NCI-H146 treated with DMSO at 0.1 percent for 48 hours (cell line): Measurements from ENCODE around the gene OSBP2.
"Not testable (repeated sequence)": the region's sequence is repeated elsewhere in the genome, so short reads cannot be mapped to it uniquely, and the experiment has no call there.

ENCODE experiments used
- DNase-seq: peaks from one replicate; lab custom pipeline; 2025; ENCODE audit not compliant: unreplicated experiment; lab: John Stamatoyannopoulos, UW

Gene OSBP2

GRCh38 chr22:30718491-30718890 lies 23.8 kb downstream of the OSBP2 start:
- no peak for DNase-seq

DNA sequence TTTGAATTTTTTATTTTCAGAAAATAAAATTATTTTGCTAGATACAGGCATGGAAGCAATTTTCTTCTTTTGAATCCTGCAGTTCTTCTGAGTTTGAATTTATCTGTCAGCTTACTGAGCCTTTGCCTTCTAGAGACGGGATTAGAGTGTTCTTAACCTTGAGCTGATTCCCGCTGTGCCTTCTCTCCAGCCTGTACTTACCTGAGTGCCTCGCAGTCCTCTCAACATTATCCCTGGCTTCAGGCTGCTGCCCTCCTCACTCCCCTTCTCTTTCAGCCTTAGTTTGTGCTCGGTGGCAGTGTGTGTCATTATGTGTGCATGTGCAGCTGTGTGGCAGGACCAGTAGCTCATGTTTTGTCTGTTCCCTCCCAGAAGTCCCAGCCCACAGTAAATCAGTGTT lies 24.3 kb downstream of the OSBP2 start:
- DNase-seq, result no peak

- DNase-seq, result no peak
Observed at GRCh38 chr22:30720263-30720837, 25.7 kb downstream of the OSBP2 start.

DNA sequence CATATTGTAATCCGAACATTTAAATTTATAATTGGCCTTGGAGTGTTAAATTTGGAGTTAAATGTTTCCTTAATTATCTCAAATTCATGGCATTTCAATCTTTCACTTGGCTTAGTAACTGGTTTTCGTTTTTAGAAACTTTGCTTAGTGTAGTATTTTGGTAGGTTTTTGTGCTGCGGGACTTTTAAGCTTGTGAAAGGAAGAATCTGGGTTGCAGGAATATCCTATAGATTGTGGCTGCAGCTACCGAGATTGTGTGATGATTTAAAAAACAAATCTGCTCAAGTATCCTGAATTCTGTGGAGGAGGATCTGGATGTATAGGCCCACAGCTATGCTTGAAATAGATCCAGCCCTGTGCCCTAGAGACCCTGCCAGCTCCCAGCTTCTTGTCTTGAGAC lies 27.1 kb downstream of the OSBP2 start:
- DNase-seq, result no peak

GRCh38 chr22:30728826-30729225 lies 34.2 kb downstream of the OSBP2 start:
- no peak for DNase-seq

DNA sequence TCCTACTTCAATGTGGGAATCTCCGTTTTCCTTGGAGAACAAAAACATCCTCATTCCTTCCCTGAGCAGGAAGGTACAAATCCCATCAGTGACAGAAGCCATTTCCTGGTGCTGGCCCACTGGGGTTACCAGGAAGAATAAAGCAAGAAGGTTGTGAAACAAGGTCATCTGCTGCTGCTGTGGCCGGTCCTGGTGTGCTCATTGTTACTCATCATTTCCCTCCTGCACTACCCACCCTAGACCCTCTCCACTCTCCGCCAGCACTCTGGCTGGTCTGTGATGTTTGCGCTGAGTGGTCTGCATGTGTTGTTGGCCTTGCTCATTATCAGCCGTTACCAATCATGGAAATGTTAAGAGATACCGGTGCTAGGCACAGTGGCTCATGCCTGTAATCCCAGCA lies 37.0 kb downstream of the OSBP2 start:
- no peak for DNase-seq

GRCh38 chr22:30732426-30732825 lies 37.8 kb downstream of the OSBP2 start:
- no peak for DNase-seq

DNA sequence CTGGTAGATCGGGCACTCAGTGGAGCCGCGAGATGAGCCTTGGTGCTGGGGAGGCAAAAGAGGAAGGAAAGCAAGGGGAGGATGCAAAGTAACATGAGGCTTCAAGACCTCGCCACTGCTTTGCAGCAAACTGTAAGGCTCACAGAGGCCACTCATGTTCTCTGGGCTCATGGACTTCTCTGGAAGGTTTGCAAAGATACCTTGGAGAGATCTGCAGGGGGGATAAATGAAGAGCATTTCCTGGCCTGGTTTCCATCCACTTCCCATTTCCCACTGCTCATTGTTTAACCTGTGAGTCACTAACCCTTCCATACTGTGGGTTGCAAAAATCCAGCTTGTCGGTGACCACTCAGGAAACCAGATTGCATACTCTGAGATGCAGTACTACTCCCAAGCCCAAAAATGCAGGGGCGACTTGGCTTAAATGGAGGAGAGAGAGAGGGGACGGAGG lies 38.5 kb downstream of the OSBP2 start:
- DNase-seq, result no peak

DNA sequence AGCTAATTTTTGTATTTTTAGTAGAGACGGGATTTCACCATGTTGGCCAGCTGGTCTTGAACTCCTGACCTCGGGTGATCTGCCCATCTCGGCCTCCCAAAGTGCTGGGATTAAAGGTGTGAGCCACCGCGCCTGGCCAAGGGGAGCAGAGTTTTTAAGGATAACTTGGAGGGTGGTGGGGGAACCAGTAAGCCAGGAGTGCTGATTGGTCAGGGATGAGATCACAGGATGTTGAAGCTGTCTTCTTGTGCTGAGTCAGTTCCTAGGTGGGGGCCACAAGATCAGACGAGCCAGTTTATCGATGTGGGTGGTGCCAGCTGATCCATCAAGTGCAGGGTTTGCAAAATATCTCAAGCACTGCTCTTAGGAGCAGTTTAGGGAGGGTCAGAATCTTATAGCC lies 45.3 kb downstream of the OSBP2 start:
- not testable (repeated sequence) for DNase-seq

DNA sequence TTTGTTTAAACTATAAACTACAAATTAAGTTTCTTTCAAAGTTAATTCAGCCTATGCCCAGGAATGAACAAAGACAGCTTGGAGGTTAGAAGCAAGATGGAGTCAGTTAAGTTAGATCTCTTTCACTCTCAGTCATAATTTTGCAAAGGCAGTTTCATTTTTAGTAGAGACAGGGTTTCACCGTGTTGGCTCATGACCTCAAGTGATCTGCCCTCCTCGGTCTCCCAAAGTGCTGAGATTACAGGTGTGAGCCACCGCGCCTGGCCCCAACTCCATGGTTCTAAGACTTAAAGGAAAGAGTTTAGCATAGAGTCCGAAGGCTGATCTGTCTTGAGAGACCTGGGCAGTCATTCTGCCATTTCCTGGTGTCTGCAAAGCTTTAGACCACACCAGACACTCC lies 45.8 kb downstream of the OSBP2 start:
- not testable (repeated sequence) for DNase-seq

- DNase-seq, result no peak
Observed at GRCh38 chr22:30742291-30743256, 47.9 kb downstream of the OSBP2 start.

GRCh38 chr22:30743257-30744020 lies 48.8 kb downstream of the OSBP2 start:
- no peak for DNase-seq

DNA sequence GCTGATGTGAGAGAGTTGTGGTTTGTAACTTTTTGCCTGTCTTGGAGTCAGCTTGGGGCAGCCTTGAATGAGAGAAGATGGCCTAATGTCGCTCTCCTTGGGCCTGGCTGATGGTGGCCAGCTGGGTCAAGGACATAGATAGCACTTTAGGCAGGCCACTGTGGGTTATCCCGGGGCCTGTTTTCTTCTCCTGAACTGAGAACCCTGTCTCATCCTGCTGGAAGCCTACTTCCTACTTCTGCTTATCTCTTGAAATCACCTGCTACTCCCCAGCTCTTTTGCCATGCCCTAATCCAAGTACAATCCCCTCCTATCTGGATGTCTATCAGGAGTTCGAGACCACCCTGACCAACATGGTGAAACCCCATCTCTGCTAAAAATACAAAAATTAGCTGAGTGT lies 49.5 kb downstream of the OSBP2 start:
- no peak for DNase-seq

GRCh38 chr22:30747493-30747892 lies 52.8 kb downstream of the OSBP2 start:
- DNase-seq, result no peak

DNA sequence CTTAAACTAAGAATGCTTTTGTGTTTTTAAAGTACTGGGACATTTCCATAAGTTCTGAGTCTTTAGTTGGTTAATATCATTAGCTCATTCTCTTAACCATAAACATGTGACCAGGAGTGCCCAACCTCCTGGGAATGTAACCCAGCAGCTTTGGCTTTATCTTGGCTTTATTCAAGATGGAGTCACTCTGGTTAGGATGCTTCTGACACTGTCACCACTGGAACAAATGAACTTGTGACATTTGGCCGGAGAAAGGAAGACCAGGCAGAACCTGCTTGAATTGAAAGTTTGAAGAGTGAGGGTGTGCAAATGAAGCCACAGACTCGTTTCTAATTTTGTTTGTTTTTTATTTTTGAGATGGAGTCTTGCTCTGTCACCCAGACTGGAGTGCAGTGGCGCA lies 54.6 kb downstream of the OSBP2 start:
- DNase-seq, result no peak

DNA sequence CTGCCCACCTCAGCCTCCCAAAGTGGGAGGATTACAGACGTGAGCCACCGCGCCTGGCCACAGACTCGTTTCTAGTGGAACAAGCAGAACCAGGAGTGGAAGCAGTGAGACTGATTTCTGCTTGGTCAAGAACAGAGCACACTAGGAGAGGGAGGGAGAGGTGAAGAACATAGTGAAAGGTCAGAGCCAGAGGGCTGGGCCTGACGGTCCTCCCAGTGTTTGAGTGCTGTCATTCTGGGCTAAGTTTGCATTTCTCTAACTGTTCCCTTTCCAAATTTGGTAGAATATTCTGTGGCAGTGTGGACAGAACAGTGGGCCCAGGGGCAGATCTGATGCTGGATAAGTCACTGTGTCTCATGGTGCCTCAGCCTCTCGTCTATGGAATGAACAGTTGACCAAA lies 55.2 kb downstream of the OSBP2 start:
- DNase-seq, result no peak

GRCh38 chr22:30751529-30751928 lies 56.9 kb downstream of the OSBP2 start:
- DNase-seq, result no peak

- DNase-seq, result no peak
Observed at GRCh38 chr22:30752771-30753170, 58.1 kb downstream of the OSBP2 start.

DNA sequence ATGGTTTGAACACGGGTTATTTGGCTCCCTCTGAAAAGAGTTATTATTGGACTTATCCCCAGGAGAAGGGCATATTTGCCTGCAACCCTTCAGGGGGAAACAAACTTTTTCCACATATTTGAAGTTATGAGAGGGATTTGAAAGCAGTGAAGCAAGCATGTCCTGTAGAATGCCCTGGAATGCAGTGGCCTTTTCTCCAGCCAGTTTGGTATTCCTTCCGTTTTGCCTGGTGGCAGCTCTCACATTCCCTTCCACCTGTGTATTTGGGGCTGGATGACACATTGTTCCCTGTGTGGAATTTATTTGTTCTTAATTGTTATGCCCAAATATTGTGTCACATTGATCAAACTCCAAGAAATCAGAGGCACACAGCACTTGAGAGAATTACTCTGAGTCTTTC lies 59.0 kb downstream of the OSBP2 start:
- no peak for DNase-seq

DNA sequence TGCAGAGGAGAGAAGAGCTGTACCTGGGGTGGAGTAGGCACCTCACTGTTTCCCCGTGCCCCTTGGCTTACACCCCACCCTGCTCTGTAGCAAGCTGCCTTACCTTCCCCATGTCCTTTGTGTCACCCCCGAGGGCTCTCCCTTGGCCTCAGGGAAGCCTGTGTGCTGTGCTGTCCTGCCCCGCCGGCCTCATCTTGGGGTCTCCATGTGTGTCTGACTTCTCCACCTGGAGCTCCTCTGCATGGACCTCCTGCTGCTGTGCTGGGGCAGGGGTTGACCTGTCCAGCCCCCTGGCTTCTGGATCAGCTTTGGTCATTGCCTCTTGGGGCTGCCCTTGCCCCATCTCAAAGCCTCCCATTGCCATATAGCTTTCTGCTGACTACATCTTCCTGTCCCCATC lies 59.8 kb downstream of the OSBP2 start:
- DNase-seq, result no peak

GRCh38 chr22:30754971-30755758 lies 60.5 kb downstream of the OSBP2 start:
- DNase-seq, result peak; percentile 12
